ENCODE results near the gene APOBEC3C.

- TF ChIP-seq ZNF274 (IDR thresholded peaks at IDR 0.05; ENCODE audit: low read depth, low read length): no peak
- TF ChIP-seq SUZ12 (IDR thresholded peaks at IDR 0.05; ENCODE audit: extremely low read depth, insufficient read depth, insufficient read length): no peak
These were observed 13.7 kb downstream of the APOBEC3C start for GRCh38 chr22:39027717-39028116.
